GM10266 (cell line): ENCODE results near the gene FKBP14.

Experiments used
- DNase-seq: peaks from one replicate; pipeline ENCODE4 v3.0.0; 2012; ENCODE audit errors: extremely low spot score
- CTCF ChIP-seq: IDR thresholded peaks from 2 replicates; pipeline ENCODE4 v1.5.1; 2012; ENCODE audit warnings: mild to moderate bottlenecking, low read depth; ENCODE audit not compliant: control insufficient read depth, insufficient read depth; ENCODE audit errors: missing control alignments

The FKBP14 gene

GRCh38 chr7:30066687-30067086, 40.2 kb upstream of the FKBP14 start:
- DNase-seq: no peak

GRCh38 chr7:30065746-30066145, 39.2 kb upstream of the FKBP14 start:
- no peak for TF ChIP-seq CTCF
- DNase-seq: no peak

More at GRCh38 chr7:30066687-30067086, 40.2 kb upstream of the FKBP14 start:
- no peak for TF ChIP-seq CTCF

GRCh38 chr7:30062587-30062986, 36.1 kb upstream of the FKBP14 start:
- TF ChIP-seq CTCF: peak; percentile 58
- DNase-seq: peak; percentile 33

- peak; percentile 53 for TF ChIP-seq CTCF
- peak; percentile 11 for DNase-seq
Measured at GRCh38 chr7:30061786-30062185, 35.3 kb upstream of the FKBP14 start.

GRCh38 chr7:30057741-30058140, 31.2 kb upstream of the FKBP14 start:
- no peak for TF ChIP-seq CTCF
- DNase-seq: no peak

GRCh38 chr7:30053068-30053467, 26.6 kb upstream of the FKBP14 start:
- no peak for DNase-seq
- no peak for TF ChIP-seq CTCF

- TF ChIP-seq CTCF: no peak
- DNase-seq: no peak
Measured at GRCh38 chr7:30049173-30049572, 22.7 kb upstream of the FKBP14 start.
